ENCODE results near the gene ANP32E.

Gene ANP32E

DNA sequence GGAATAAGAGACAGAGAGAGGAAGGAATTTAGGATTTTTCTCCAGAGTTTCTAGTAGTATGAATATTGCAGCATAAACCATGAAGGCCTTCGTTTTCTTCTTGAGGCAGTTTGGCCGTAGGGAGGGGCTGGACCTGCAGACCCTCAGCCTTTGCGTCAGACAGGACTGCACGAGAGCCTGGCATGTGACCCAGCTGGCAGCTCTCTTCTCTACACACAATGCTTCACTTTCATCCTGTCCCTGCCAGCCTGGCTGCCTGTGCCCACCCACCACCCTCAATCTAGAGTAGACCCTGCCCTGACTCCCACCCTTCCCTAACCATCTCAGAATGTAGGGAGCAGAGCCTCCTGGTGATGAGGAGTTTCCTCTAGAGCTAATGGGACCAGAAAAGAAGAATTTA is 23.3 kb upstream of the ANP32E start (continued):
- TF ChIP-seq, protein P1, sequence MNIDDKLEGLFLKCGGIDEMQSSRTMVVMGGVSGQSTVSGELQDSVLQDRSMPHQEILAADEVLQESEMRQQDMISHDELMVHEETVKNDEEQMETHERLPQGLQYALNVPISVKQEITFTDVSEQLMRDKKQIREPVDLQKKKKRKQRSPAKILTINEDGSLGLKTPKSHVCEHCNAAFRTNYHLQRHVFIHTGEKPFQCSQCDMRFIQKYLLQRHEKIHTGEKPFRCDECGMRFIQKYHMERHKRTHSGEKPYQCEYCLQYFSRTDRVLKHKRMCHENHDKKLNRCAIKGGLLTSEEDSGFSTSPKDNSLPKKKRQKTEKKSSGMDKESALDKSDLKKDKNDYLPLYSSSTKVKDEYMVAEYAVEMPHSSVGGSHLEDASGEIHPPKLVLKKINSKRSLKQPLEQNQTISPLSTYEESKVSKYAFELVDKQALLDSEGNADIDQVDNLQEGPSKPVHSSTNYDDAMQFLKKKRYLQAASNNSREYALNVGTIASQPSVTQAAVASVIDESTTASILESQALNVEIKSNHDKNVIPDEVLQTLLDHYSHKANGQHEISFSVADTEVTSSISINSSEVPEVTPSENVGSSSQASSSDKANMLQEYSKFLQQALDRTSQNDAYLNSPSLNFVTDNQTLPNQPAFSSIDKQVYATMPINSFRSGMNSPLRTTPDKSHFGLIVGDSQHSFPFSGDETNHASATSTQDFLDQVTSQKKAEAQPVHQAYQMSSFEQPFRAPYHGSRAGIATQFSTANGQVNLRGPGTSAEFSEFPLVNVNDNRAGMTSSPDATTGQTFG (tag by site-specific recombination; IDR thresholded peaks at IDR 0.05; ENCODE audit: borderline replicate concordance) = no peak
- TF ChIP-seq ZNF426 (tag by site-specific recombination; IDR thresholded peaks at IDR 0.05) (no peak), KLF1 (tag by site-specific recombination; IDR thresholded peaks at IDR 0.05) (no peak), ZNF544 (tag by site-specific recombination; IDR thresholded peaks at IDR 0.05) (no peak), ZNF530 (tag by site-specific recombination; IDR thresholded peaks at IDR 0.05; ENCODE audit: low read depth) (no peak)

DNA sequence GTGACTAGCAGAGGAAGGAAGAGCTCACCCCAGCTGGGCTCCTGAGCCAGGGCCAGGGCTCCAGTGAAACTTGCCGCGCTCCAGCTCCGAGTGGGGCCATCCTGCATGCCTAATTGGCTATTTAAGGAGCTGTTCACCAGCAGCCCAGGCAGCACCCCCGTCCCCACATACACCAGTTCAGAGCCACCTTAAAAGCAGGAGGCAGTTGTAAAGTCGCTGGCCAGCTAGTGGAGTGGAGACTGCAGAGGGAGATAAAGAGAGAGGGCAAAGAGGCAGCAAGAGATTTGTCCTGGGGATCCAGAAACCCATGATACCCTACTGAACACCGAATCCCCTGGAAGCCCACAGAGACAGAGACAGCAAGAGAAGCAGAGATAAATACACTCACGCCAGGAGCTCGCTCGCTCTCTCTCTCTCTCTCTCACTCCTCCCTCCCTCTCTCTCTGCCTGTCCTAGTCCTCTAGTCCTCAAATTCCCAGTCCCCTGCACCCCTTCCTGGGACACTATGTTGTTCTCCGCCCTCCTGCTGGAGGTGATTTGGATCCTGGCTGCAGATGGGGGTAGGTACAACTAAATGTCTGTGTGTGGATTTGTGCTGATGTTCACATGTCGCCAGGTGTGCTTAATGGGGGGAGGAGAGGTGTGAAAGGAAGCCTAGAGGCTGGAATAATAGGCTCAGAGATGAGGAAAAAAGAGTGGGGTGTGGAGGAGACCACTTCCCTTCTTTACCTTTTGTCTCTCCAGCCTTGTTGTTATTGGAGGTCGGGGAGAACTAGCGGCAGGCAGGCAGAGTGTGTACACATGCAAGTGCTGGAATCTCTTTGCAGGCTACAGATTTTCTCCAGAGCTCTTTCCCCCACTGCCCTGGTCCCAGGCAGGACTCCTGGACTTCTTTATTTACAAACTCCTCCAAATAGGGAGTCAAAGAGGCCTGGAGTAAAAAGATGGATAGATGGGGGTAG is 22.0 kb upstream of the ANP32E start, which contains the start of gene CA14:
TSS of gene CA14 (plus strand) at position 151 of the 962 bp plus-strand sequence. CDS start at position 506, 355 bp downstream.
- H3K4me1 ChIP-seq (ENCODE audit: control insufficient read depth, insufficient read depth, low read length) = peaks cover 12% of the 10 kb centered on the region; the same call in 1 of the 2 replicates
- H3K4me3 ChIP-seq (ENCODE audit: low read depth, low read length) = no peak within 1 kb of the TSS
- no peak within 1 kb of the TSS for H3K27ac ChIP-seq (ENCODE audit: extremely low read depth, low read depth, low read length)
- no peaks in the 10 kb centered on the region for H3K36me3 ChIP-seq (ENCODE audit: control insufficient read depth in 2 of 2, insufficient read depth in 1 of 2, low read length in 2 of 2)
- POLR2A ChIA-PET = interaction anchor here (0.6 to 2.5 kb wide), 4 partner anchors 11 to 743 kb away, joined by 3 to 6 read pairs (median 4); partner anchors contain the start of genes APH1A, C1orf54 and CIART
- no peaks in the 10 kb centered on the region for H3K9me3 ChIP-seq (ENCODE audit: control insufficient read depth, insufficient read depth, low read depth, low read length)
- CTCF ChIA-PET = interaction anchor here (6.3 kb wide), 1 partner anchor 23 kb away, joined by 101 read pairs; the partner anchor contains the start of gene CIART
- TF ChIP-seq ZNF350 (tag by site-specific recombination; IDR thresholded peaks at IDR 0.05) (no peak), ZNF366 (tag by site-specific recombination; conservative IDR thresholded peaks at IDR 0.05) (0 out of 2 replicates have a peak, but pooled peaks have one; percentile 32), ZNF610 (tag by site-specific recombination; IDR thresholded peaks at IDR 0.05; ENCODE audit: borderline replicate concordance) (no peak), ZNF248 (tag by site-specific recombination; IDR thresholded peaks at IDR 0.05) (no peak), ZNF433 (tag by site-specific recombination; IDR thresholded peaks at IDR 0.05; ENCODE audit: low read depth) (no peak), KLF9 (tag by site-specific recombination; IDR thresholded peaks at IDR 0.05; ENCODE audit: low read depth) (no peak), ZNF629 (tag by site-specific recombination; IDR thresholded peaks at IDR 0.05) (no peak), REST (tag by site-specific recombination; IDR thresholded peaks at IDR 0.05) (peak; percentile 80), HIC1 (tag by site-specific recombination; IDR thresholded peaks at IDR 0.05) (no peak), ZNF596 (tag by site-specific recombination; IDR thresholded peaks at IDR 0.05) (peak; percentile 87), KLF8 (tag by site-specific recombination; IDR thresholded peaks at IDR 0.05) (no peak), ZNF266 (tag by site-specific recombination; IDR thresholded peaks at IDR 0.05; ENCODE audit: low read depth) (no peak), ZFP3 (tag by site-specific recombination; IDR thresholded peaks at IDR 0.05; ENCODE audit: low read depth) (no peak)
- TF ChIP-seq, protein P2, sequence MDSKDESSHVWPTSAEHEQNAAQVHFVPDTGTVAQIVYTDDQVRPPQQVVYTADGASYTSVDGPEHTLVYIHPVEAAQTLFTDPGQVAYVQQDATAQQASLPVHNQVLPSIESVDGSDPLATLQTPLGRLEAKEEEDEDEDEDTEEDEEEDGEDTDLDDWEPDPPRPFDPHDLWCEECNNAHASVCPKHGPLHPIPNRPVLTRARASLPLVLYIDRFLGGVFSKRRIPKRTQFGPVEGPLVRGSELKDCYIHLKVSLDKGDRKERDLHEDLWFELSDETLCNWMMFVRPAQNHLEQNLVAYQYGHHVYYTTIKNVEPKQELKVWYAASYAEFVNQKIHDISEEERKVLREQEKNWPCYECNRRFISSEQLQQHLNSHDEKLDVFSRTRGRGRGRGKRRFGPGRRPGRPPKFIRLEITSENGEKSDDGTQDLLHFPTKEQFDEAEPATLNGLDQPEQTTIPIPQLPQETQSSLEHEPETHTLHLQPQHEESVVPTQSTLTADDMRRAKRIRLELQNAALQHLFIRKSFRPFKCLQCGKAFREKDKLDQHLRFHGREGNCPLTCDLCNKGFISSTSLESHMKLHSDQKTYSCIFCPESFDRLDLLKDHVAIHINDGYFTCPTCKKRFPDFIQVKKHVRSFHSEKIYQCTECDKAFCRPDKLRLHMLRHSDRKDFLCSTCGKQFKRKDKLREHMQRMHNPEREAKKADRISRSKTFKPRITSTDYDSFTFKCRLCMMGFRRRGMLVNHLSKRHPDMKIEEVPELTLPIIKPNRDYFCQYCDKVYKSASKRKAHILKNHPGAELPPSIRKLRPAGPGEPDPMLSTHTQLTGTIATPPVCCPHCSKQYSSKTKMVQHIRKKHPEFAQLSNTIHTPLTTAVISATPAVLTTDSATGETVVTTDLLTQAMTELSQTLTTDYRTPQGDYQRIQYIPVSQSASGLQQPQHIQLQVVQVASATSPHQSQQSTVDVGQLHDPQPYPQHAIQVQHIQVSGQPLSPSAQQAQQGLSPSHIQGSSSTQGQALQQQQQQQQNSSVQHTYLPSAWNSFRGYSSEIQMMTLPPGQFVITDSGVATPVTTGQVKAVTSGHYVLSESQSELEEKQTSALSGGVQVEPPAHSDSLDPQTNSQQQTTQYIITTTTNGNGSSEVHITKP (tag by site-specific recombination; IDR thresholded peaks at IDR 0.05) = no peak
- TF ChIP-seq, protein P3, sequence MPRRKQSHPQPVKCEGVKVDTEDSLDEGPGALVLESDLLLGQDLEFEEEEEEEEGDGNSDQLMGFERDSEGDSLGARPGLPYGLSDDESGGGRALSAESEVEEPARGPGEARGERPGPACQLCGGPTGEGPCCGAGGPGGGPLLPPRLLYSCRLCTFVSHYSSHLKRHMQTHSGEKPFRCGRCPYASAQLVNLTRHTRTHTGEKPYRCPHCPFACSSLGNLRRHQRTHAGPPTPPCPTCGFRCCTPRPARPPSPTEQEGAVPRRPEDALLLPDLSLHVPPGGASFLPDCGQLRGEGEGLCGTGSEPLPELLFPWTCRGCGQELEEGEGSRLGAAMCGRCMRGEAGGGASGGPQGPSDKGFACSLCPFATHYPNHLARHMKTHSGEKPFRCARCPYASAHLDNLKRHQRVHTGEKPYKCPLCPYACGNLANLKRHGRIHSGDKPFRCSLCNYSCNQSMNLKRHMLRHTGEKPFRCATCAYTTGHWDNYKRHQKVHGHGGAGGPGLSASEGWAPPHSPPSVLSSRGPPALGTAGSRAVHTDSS (tag by site-specific recombination; IDR thresholded peaks at IDR 0.05) = no peak

Data from HEK293 (cell line).